ENCODE data around the gene GAS7. TPM values are rescaled to one million over a fixed set of nuclear protein-coding genes. Genes with fewer than 3 reads are reported as not detected.

GAS7 gene
- total RNA-seq, 1 donor, result 8.6 TPM

GRCh38 chr17:10144456-10144855 is 54.0 kb downstream of the GAS7 start:
- no peak overlapping the region for H3K4me3 ChIP-seq (ENCODE audit: low read depth, low read length)
- TF ChIP-seq CTCF (IDR thresholded peaks at IDR 0.05; ENCODE audit: insufficient read depth, low read depth, low read length), result no peak
- peak; percentile 56 for DNase-seq (ENCODE audit: low read depth)

GRCh38 chr17:10141436-10141835 is 57.0 kb downstream of the GAS7 start:
- DNase-seq (ENCODE audit: low read depth), result no peak
- H3K4me3 ChIP-seq (ENCODE audit: low read depth, low read length), result no peak overlapping the region
- TF ChIP-seq CTCF (IDR thresholded peaks at IDR 0.05; ENCODE audit: insufficient read depth, low read depth, low read length), result no peak

GRCh38 chr17:10139577-10139976 is 58.8 kb downstream of the GAS7 start:
- TF ChIP-seq CTCF (IDR thresholded peaks at IDR 0.05; ENCODE audit: insufficient read depth, low read depth, low read length), result no peak
- no peak for DNase-seq (ENCODE audit: low read depth)
- H3K4me3 ChIP-seq (ENCODE audit: low read depth, low read length), result no peak overlapping the region

- H3K4me3 ChIP-seq (ENCODE audit: low read depth, low read length), result no peak overlapping the region
- TF ChIP-seq CTCF (IDR thresholded peaks at IDR 0.05; ENCODE audit: insufficient read depth, low read depth, low read length), result no peak
These were observed 62.0 kb downstream of the GAS7 start for GRCh38 chr17:10136258-10136981.

GRCh38 chr17:10135539-10136257 is 62.7 kb downstream of the GAS7 start:
- TF ChIP-seq CTCF (IDR thresholded peaks at IDR 0.05; ENCODE audit: insufficient read depth, low read depth, low read length), result no peak
- peak; percentile 78 for DNase-seq (ENCODE audit: low read depth)
- H3K4me3 ChIP-seq (ENCODE audit: low read depth, low read length), result no peak overlapping the region

More at GRCh38 chr17:10136258-10136981, 62.0 kb downstream of the GAS7 start:
- no peak for DNase-seq (ENCODE audit: low read depth)

GRCh38 chr17:10130677-10131076 is 67.7 kb downstream of the GAS7 start:
- no peak for TF ChIP-seq CTCF (IDR thresholded peaks at IDR 0.05; ENCODE audit: insufficient read depth, low read depth, low read length)
- no peak overlapping the region for H3K4me3 ChIP-seq (ENCODE audit: low read depth, low read length)
- DNase-seq (ENCODE audit: low read depth), result peak; percentile 60
